ENCODE measurements around the gene GZF1.

GZF1 gene

DNA sequence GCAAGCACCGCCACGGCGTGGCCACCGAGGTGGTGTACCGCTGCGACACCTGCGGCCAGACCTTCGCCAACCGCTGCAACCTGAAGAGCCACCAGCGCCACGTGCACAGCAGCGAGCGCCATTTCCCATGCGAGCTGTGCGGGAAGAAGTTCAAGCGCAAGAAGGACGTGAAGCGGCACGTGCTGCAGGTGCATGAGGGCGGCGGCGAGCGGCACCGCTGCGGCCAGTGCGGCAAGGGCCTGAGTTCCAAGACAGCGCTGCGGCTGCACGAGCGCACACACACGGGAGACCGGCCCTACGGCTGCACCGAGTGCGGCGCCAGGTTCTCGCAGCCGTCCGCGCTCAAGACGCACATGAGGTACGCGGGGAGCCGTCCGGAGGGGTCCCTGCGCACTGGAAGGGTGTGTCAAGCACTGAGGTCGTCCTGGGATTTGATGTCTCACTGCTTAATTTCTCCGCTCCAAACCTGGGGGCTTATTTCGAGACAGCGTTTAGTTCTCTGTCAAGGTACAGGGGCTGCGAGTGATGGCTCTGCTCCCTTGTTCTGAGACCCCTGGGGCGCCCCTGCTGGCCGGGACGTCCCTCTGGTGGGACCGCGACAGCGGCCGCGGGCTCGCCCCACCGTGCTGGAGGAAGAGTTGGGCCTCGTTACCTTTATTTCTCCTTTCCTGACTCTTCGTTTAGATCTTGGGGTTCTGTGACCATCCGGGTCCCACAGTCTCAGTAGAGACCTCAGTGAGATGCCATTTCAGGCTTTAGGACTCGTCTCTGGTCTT, 3.6 kb downstream of the GZF1 start:
- in situ Hi-C loops (cut with MboI; ENCODE audit: low pct_unique_long_range_greater_than_20kb, low sequenced_read_pairs), result no loop called here
- DNase-seq, result no peak

DNA sequence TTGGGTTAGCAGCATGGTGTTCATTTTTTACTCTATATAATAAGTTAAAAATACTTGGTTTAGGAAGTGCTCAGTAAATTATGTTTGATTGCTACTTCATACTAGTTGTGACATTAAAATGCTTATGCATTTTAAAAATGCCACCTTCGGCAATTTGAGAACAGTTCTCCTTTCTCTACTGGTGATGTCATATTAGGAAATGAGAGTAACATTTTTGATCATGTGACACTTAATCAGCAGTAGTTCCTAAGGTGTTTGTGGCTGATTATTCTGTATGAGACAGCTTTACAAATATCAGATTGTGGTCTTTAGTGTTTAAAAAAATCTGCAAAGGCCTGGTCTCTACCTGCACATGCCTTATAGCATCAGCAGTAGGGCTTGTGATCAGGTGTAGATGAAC, 4.4 kb downstream of the GZF1 start:
- no peak for DNase-seq
- in situ Hi-C loops (cut with MboI; ENCODE audit: low pct_unique_long_range_greater_than_20kb, low sequenced_read_pairs), result no loop called here

DNA sequence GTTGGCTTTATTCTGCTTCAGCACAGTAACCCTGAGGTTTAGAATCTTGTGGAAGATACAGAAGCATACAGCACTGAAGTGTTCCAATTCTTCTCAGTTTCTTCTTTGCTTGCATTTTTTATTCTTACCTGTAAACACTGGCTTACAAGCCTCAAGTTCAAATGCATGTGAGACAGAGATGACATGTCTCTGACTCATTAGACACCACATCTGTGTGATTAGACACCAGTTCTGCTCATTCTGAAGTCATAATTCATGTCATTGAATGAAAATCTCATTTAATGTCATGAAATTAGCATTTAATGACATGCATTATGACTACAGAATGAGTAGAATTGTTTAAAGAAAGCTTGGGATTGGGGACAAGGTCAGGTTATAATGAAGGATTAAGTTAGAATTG, 5.8 kb downstream of the GZF1 start:
- in situ Hi-C loops (cut with MboI; ENCODE audit: low pct_unique_long_range_greater_than_20kb, low sequenced_read_pairs), result no loop called here
- no peak for DNase-seq

DNA sequence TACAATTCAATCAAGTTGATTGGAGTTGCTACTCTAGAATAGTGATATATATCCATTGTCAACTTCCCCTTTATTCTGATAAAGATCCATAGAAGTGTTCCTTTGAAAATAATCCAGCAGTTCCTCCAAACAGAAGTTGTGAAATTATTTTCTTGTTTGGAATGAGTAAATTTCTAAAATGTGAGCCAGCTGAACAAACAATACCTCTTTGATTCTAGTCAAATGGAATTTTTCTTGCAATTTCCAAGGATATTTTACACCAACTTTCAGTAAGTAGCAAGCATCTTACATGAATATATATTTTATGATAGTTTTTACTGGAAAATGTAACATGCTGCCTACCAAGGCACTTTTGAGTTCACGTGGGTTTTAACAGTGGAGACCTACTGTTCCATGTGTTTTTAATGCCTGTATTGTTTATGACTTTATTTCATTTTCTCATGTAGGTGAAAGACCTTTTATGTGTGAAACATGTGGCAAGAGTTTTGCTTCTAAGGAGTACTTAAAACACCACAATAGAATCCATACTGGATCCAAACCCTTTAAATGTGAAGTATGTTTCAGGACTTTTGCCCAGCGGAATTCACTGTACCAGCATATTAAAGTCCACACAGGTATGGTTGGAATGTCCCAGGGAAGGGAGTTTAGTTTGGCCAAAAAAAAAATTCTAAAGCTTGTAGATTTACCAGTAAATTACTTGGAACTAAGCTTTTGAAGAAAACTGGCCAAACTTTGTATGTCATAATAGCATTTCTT, 6.5 kb downstream of the GZF1 start:
- in situ Hi-C loops (cut with MboI; ENCODE audit: low pct_unique_long_range_greater_than_20kb, low sequenced_read_pairs), result no loop called here
- DNase-seq, result no peak

DNA sequence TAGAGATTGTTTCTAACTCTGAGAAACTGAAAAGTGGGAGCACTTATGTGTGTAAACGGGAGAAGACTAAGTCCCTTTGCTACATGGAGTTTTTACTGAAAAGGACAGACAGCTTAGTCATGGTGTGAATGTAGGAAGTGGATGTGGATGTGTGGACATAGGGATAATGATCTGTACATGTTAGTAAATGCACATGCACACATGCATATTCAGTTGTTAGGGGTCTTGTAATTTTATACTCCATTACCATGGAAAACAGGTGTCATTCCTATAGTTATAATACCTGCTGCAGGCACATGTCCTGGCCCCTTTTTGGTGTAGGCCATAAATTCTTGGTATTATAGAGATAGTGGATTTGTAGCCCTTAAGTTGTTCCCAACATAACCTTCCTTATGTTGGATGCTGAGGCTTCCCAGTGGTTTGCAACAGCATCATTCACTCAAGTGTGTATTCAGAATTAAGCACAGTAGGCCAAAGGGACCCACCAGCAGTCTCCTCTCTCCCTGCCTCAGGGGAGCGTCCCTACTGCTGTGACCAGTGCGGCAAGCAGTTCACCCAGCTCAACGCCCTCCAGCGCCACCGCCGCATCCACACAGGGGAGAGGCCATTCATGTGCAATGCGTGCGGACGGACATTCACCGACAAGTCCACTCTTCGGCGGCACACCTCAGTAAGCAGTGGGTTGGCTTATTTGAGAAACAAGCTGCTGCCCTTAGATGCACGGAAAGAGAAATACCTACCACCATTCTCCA, 7.3 kb downstream of the GZF1 start:
- in situ Hi-C loops (cut with MboI; ENCODE audit: low pct_unique_long_range_greater_than_20kb, low sequenced_read_pairs), result no loop called here
- DNase-seq, result no peak

DNA sequence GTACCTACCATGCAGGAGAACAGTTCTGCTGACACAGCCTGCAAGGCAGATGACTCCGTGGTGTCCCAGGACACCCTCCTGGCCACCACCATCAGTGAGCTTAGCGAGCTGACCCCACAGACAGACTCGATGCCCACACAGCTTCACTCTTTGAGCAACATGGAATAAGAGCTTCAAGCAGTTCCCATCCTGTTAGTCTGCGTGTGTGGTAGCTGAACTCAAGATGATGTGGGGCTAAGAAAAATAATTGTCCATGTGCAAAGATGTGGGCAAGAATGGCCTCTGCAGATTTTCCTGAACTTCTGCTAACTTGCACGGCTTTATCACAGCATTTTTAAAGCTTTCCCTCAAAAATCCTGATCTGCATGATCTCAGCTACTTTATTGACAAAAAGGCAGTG, 8.3 kb downstream of the GZF1 start:
- DNase-seq, result no peak
- in situ Hi-C loops (cut with MboI; ENCODE audit: low pct_unique_long_range_greater_than_20kb, low sequenced_read_pairs), result no loop called here

DNA sequence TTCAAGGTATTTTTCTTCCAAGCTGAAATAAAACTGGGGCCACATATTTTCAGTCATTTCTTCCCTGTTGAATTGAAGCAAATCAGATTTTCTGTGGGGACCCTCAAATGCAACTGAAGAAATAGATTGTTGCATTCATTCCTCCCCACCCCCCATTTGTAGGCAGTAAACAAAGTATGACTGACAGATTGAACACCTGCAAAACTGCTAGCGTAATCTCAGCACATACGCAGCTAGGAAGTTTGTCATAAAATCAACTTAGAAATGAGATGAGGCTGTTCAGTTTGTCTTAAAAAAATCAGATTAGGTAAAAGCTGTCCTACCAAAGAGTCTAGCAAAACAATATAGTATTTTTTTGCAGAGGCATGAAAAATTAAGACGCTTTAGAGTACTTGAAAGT, 8.9 kb downstream of the GZF1 start:
- DNase-seq, result no peak
- in situ Hi-C loops (cut with MboI; ENCODE audit: low pct_unique_long_range_greater_than_20kb, low sequenced_read_pairs), result no loop called here

DNA sequence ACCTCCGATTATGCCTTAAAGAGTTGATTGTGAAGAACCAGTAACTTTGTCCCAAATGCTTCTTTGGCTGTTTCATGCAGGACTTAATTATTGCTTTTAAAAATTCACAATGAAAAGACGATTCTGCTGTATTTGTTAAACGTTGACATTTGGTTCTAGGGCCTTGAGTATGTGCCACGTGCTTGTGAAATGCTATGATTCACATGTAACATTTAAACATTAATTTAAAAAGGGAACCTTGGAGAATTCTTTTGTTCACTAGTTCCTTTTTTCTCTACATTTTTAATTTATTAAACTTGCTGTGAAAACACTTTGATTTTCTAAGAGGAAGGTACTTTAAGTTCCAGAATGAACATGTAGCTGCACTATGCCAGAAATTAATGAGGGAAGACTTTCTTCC, 9.5 kb downstream of the GZF1 start:
- in situ Hi-C loops (cut with MboI; ENCODE audit: low pct_unique_long_range_greater_than_20kb, low sequenced_read_pairs), result no loop called here
- DNase-seq, result no peak

DNA sequence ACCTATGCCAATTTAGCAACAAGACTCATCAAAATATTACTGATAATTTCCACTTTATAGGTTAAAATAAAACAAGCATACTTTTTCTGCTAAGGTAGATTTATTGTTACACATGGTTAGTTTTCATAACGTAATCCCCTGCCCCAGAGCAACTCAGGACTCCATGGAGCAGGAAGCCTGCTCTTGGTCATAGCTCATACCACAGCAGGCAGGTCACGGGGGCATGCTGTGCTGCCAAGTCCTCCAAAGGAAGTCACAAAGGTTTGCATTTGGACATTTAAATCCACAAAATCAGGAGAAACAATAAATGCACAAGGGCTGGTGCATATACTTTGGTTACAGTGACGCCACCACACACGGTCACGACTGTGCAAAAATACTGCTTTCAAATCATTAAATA, 12.5 kb downstream of the GZF1 start:
- no peak for DNase-seq
- in situ Hi-C loops (cut with MboI; ENCODE audit: low pct_unique_long_range_greater_than_20kb, low sequenced_read_pairs), result no loop called here

DNA sequence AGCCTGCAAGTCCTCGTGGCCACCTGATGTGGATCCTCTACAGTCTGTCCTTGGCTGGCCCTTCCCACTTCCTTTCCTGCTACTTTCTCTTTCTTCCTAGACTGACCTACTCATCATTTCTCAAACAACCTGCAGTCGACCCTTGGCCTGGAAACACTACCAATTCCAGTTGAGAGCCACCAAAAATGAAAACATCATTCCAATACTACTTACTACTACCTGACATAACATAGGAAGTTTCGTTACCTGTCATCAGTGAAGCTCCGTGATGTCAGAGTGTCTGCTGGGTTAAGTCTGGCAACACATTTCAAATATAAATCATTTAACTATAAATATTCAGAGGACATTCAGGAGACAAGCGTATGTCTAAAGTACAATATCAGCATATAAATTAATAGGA, 13.8 kb downstream of the GZF1 start:
- DNase-seq, result no peak
- in situ Hi-C loops (cut with MboI; ENCODE audit: low pct_unique_long_range_greater_than_20kb, low sequenced_read_pairs), result no loop called here

DNA sequence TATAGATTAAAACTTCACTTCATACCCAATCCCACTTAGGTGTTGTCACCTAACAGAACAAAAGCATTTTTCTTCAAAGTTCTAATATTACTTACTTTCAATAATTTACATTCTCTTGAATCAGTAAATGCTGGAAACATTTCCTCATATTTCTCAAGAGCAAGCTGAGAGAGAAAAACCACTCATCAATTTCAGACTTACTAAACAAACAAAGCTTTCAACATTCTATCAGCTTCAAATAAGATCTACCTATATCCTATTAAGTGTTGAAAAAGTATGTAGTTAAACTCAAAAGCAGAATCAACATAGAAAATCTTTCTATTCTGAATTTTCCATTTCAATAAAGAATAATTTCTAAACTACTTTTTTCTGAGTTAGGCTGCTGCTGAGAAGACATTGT, 17.8 kb downstream of the GZF1 start:
- no peak for DNase-seq
- in situ Hi-C loops (cut with MboI; ENCODE audit: low pct_unique_long_range_greater_than_20kb, low sequenced_read_pairs), result no loop called here

DNA sequence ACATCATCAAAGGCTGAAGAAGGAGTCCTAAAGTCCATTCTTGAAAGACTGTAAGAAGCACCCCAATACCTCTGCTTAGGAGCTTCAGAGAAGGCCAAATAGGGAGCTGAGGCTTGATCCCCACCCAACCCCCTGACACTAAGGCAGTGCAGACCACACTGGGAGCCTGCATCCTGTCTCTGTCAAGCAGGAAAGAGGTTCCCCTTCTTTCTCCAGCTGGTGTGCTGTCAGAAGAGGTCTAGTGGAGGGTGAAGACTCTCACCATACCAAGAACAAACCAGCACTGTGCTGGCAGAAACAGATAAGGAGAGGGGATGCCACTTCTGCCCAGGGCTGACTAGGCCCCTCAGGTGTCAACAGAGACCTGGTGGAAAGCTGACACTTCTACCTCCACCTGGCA, 19.9 kb downstream of the GZF1 start:
- no peak for DNase-seq
- in situ Hi-C loops (cut with MboI; ENCODE audit: low pct_unique_long_range_greater_than_20kb, low sequenced_read_pairs), result no loop called here

DNA sequence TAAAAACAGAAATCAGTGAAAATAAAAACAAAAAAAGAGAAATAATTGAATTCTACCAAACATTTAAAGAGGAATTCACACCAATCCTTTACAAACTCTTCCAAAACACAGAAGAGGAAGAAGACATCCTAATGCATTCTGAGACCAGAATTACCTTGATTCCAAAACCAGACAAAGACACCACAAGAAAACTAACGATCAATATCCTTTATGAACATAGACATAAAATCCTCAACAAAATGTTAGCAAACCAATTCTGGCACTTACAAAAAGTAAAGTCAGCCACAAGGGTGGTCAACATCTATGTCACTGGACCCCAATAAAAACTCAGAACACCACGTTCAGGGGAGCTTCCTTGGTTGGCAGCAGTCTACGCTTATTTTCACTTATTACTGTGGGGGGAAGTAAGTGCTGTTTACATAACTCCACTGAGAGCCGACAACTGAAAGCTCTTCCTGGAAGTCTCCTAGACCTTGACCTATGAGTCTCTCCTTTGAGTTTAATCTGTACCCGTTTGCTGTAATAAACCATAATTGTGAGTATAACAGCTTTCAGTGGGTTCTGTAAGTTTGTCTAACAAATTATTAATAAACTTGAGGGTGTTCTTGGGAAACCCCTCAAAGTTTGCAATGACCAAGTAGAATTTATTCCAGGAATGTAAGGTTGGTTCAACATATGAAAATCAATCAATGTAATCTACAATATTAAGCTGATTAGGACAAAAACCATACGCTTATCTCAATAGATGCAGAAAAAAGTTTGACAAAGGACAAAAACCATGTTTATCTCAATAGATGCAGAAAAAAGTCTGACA, 24.5 kb downstream of the GZF1 start:
- in situ Hi-C loops (cut with MboI; ENCODE audit: low pct_unique_long_range_greater_than_20kb, low sequenced_read_pairs), result no loop called here
- DNase-seq, result no peak

DNA sequence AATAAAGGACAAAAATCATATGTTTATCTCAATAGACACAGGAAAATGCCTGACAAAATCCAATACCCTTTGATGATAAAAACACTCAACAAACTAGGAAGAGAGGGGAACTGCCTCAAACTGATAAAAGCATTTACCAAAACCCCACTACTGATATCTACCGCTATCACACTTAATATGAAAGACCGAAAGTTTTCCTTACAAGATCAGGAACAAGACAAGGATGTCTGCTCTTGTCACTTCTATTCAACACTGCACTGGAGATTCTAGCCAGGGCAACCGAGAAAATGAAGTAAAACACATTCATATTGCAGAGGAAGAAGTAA, 25.1 kb downstream of the GZF1 start:
- in situ Hi-C loops (cut with MboI; ENCODE audit: low pct_unique_long_range_greater_than_20kb, low sequenced_read_pairs), result no loop called here
- no peak for DNase-seq

DNA sequence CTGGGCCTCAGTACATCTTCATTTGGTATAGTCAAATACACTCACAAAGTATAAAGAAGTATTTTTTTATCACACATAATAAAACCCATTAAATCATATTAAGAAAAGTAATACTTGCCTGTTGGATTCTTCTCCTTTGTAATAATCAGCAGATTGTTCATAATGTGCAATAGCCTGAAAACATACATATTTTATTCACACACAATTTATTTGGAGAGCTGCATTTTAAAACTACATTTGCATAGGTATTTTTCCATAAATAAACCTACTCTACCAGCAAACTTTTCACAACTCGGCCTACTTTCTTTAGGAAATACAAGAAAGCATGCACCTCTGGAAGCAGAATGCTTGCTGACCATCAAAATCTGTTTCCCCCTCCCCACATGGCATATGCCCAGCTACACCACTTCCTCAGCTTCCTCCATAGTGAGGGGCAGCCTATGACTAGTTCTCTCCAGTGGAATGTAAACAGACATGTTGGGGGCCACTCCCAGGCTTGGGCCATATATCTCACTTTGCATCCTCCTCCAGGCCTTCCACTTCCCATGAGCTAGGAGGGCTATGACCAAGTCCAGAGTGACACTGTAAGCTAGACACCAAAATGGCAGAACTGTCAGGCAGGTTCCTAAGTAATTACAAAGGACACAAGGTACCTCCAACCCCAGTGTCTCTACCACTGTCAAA, 28.3 kb downstream of the GZF1 start:
- in situ Hi-C loops (cut with MboI; ENCODE audit: low pct_unique_long_range_greater_than_20kb, low sequenced_read_pairs), result no loop called here
- no peak for DNase-seq

DNA sequence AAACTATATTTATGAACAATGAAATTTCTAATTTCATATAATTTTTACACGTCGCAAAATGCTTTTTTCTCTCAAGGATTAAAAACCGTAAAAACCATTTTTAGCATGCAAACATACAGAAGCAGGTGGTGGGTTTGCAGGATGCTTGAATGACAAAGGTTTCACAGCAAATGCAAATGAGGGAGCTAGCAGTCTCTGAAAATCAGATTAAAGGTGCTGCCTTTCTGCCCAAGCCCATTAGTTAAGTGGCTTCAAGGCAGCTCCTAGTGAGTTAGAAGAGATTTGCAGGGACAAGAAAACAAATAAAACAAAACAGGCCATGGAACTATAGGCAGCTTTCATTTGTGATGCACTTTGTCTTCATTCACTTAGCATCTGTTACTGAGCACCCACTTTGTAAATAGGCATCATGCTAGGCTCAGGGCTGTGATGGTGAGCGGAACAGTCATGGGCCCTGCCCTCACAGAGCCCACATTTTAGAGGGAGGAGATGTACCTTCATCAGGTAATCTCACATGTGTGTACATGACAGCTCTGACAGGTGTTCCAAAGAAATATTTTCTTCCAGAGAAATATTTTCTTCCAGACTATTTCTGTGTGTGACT, 29.8 kb downstream of the GZF1 start:
- in situ Hi-C loops (cut with MboI; ENCODE audit: low pct_unique_long_range_greater_than_20kb, low sequenced_read_pairs), result no loop called here
- DNase-seq, result no peak

DNA sequence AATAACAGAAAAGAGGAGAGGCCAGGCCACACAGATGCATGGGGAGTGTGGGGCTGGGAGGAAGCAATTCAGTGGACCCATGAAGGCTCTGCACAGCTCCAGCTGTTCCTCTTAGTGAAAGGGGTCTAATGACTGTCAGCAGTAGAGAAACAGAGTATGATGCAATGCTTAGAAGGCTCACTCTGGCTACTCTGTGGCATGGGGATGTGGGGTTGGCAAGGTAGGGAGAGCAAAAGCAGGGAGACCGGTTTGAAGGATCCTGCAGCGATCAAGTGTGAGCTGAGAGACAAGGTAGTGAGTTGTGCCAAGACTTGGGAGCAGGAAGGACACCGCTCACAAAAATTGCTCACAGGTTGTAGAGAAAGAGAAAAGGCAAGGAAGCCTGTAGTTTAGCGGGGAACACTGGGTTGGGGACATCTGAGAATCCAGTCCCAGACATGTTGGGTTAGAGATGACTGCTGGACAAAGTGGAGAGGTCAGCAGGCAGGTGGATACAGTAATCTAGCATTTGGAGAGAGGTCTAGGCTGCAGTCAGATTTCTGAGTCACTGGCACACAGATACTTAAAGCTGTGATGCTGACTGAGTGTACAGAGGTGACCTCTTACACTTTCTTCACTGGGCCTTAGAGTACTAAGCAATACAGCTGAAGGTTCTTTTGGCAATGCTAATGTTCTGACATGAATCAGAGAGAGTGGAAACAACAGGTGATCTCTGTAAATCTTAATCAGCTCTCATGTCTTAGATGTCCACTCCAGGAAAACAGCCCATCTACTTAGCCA, 32.2 kb downstream of the GZF1 start:
- DNase-seq, result no peak
- in situ Hi-C loops (cut with MboI; ENCODE audit: low pct_unique_long_range_greater_than_20kb, low sequenced_read_pairs), result no loop called here
